Fibroblast of the aortic adventitia (primary cell): ENCODE data around the gene DHX32. TPM values are rescaled to one million over a fixed set of nuclear protein-coding genes. Genes with fewer than 3 reads are reported as not detected.
A peak's percentile ranks its signal among the peaks of the same experiment; 100 is the strongest.

ENCODE experiments used
- DNase-seq: peaks from one replicate; pipeline ENCODE4 v3.0.0-alpha.2; 2010; ENCODE audit warnings: low read depth
- H3K4me3 ChIP-seq: 2 replicates; pipeline ENCODE4 v1.5.1; 2011; ENCODE audit warnings: low read depth, mild to moderate bottlenecking, control low read depth, low read length, moderate library complexity
- total RNA-seq: library from RNA; depleted of rRNA; stranded (reverse); fragments of >200 nt; gene quantifications from 2 replicates; pipeline ENCODE4 v1.2.3, GENCODE V29; 2012; ENCODE audit warnings: low replicate concordance
- TF ChIP-seq, protein P1 (sequence below): IDR thresholded peaks from 2 replicates; pipeline ENCODE4 v1.5.1; 2011; ENCODE audit warnings: mild to moderate bottlenecking, low read length, control low read depth, inconsistent platforms; ENCODE audit not compliant: insufficient read depth

DHX32 gene
- total RNA-seq, 1 donor, result 31.3 TPM

DNA sequence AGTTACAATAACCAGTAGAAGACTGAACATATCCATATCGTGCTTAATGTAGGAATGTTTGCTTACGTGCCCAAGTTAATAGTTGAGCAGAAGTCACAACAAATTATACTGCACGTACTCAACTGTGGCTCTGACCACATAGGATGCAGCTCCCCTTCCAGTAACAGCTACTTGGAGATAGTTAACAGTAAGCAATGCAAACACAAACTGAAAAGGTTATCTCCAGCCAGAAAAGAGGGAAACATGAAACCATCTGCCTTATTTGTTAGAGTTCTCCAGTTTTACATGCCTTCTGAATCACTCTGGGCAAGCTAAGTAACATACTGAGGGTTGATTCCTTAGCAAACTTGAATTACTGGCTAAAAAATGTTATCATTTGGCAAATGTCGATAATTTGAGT, 9.8 kb downstream of the DHX32 start:
- TF ChIP-seq, protein P1, sequence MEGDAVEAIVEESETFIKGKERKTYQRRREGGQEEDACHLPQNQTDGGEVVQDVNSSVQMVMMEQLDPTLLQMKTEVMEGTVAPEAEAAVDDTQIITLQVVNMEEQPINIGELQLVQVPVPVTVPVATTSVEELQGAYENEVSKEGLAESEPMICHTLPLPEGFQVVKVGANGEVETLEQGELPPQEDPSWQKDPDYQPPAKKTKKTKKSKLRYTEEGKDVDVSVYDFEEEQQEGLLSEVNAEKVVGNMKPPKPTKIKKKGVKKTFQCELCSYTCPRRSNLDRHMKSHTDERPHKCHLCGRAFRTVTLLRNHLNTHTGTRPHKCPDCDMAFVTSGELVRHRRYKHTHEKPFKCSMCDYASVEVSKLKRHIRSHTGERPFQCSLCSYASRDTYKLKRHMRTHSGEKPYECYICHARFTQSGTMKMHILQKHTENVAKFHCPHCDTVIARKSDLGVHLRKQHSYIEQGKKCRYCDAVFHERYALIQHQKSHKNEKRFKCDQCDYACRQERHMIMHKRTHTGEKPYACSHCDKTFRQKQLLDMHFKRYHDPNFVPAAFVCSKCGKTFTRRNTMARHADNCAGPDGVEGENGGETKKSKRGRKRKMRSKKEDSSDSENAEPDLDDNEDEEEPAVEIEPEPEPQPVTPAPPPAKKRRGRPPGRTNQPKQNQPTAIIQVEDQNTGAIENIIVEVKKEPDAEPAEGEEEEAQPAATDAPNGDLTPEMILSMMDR, result no peak
- peak; percentile 31 for DNase-seq
- H3K4me3 ChIP-seq, result no peak overlapping the region

DNA sequence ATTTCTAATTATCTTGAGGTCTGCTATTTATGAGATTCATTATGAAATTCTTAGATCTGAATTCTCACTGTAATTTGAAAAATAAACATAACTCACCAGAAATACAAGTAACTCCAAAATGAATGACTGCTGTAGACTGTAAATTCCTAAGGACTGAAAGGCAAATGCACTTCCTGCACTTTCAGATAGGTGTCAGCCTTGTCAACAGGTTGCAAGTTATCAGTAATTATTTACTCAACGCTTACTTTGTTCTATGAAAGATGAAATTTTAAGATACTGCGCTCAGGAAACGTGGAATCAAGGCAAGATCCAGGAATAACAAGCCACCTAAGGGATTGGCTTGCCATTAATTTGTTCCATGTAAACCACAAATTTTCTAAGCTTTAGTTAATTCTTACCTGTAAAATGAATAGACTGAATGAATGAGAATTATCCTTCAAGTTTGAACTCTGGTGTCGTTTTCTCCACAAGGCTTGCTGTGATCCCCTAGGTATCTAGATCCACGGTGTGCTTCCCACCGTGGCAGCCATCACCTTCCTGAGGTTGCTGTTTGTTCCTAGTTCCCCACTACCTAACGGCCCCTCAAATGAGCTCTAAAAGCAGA, 12.6 kb downstream of the DHX32 start:
- peak; percentile 73 for DNase-seq
- TF ChIP-seq, protein P1, result peak; percentile 90
- H3K4me3 ChIP-seq, result no peak overlapping the region

DNA sequence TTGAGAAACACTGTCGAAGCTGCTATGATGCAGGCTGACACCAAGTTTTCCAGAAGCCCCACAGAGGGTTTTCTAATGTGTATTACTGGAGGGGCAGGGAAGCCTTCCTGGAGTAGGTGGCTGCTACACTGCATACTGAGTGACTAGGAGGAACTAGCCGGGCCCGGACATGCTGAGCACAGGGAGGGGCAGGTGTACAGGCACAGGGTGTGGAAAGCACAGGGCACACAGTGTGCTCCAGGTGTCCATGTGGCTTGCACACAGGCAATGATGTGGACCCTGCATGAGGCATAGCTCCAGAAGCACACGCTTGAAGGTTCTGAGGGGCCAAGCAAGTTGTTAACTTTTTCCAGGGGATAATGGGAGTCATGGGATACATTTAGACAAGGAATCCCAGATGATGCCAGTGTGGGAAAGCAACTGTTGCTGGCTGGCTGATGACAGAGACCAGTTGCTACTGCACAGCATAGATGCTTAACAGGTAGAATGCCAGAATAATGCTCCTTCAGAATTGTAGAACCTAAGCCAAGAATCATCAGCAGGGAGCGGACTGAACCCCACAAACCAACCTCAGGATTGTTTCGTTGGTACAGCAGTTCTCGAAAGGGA, 14.6 kb downstream of the DHX32 start:
- no peak overlapping the region for H3K4me3 ChIP-seq
- TF ChIP-seq, protein P1, result no peak
- DNase-seq, result no peak

DNA sequence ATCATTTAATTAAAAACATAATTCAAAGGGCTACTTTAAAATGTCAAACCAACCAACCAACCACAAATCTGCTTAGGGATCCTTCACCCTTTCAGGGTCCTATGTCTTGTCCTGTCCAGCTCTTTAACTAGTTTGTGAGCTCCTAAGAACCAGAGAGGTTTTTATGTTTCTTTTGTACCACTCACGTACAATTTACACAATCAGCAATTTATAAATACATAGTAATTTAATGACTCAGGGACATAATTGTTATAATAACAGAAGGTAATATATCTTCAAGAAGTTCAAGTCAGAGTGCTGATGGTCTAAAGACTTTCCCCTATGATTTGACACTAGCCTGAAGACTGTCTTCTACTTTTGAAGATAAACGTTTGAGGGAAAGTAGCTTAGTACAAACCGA, 16.0 kb downstream of the DHX32 start:
- TF ChIP-seq, protein P1, result no peak
- no peak overlapping the region for H3K4me3 ChIP-seq
- no peak for DNase-seq

DNA sequence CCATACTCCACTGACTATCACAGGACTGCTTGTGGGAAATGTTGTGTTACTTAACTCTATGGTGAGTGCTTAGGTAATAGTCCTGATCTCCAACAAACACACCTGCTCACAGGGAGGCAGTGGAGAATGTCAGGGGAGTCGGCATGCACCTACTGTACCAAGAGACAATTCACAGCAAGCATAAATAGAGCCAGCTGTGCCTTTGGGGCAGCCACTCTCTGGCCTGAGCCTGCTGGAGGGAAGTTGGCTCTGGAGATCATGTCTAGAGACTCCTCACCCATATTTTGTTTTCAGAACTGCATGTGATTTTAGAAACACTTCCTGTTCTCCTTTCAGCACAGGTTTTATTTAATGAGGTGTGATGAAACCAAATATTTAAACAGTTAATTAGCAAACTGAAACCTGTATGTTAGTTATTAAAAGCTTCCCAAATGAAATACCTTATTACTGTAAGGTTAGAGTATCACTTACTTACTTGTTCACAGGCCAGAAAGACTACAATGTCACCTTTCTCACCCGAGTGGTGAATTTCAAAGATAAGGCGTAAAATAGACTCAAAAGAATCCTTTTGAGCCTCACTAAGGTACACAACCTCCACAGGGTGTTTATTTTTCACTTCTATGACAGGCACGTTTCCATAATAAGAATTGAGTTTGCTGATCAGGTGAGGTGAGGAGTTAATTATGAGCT, 21.8 kb downstream of the DHX32 start:
- TF ChIP-seq, protein P1, result no peak

DNA sequence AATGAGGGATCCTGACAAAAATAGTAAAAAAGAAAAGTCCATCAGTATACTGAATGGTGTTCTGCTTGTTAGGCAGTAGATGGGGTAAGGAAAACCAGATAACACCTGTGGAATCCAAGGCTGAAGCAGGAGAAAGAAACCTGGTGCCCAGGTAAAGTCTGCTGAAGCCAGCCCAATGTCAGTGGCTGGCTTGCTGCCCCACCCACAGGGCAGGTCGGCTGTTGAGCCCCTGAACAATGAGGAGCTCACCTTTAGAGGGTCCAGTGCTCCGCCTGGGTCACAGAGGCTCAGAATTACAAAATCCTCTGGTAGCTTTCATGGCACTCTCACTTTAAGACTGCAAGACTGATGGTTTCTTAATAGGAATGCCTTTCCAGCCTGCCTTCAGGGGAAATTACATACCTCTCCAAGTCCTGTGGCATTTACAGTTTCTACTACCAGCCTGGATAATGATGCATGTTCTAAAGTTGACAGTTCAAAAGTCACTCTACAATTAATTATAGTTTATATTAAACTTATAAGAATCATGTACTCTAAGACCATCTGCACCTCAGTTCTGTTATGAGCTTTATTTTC, 23.8 kb downstream of the DHX32 start:
- DNase-seq, result no peak
- no peak overlapping the region for H3K4me3 ChIP-seq
- TF ChIP-seq, protein P1, result no peak

More for the DNA sequence above, 21.8 kb downstream of the DHX32 start:
- no peak overlapping the region for H3K4me3 ChIP-seq
- no peak for DNase-seq
